K562 (cell line): ENCODE measurements around the gene BSN. TPM values are rescaled to one million over a fixed set of nuclear protein-coding genes. Genes with fewer than 3 reads are reported as not detected.

Experiments
- ATAC-seq: fragments of 200-7000 bp; cut with Tn5 transposase; 3 replicates; pipeline ENCODE4 v1.9.1; 2020; ENCODE audit warnings: moderate library complexity
- BruUV-seq: library from RNA; stranded (reverse); fragments of 400-500 nt; replicated peaks from 2 replicates; lab custom pipeline; 2021; lab: Mats Ljungman, UMichigan
- CTCF ChIA-PET: fragments of 300-600 bp; formaldehyde crosslinking; extraction: SDS; loops from one replicate; lab custom pipeline; 2021; ENCODE audit warnings: low intra/inter-chr PET ratio; lab: Yijun Ruan, JAX
- POLR2A ChIA-PET: fragments of 300-600, 350-650 bp; sonication (Branson Sonifier 250); formaldehyde crosslinking; extraction: SDS; loops from one replicate; lab custom pipeline; 2021; ENCODE audit warnings: antibody characterized with exemption, inconsistent platforms; lab: Yijun Ruan, JAX
- DNase-seq, 4 experiments: peaks; one replicate each; pipeline versions ENCODE4 v3.0.0 to v3.0.0-alpha.2; 2011 to 2018; ENCODE audit warnings: low spot score in 3 of 4, mixed read lengths in 3 of 4; ENCODE audit errors: extremely low read depth in 1 of 4
- FAIRE-seq: peaks from 2 replicates; lab custom pipeline; 2011; peaks lifted over from hg19 to GRCh38; lab: Jason Lieb, UNC
- H2AFZ ChIP-seq: 2 replicates; pipeline ENCODE4 v1.6.0; 2011; ENCODE audit warnings: low read depth, low read length, control low read depth, inconsistent platforms
- H3K27ac ChIP-seq: fragments of 200-600 bp; 3 replicates; pipeline ENCODE4 v1.8.0; 2011; ENCODE audit warnings: low read depth, mild to moderate bottlenecking, control low read depth, inconsistent platforms, low read length, moderate library complexity, mixed read lengths; ENCODE audit errors: extremely low read depth
- H3K27me3 ChIP-seq, 2 experiments: fragments of 300-600 bp in 1 of 2; 2 replicates in 1 of 2; 3 replicates in 1 of 2; pipeline versions ENCODE4 v1.6.0 to v1.8.0; 2011; ENCODE audit warnings: inconsistent platforms in 2 of 2, low read length in 2 of 2, mild to moderate bottlenecking in 1 of 2, mixed read lengths in 1 of 2, moderate library complexity in 1 of 2; ENCODE audit not compliant: control insufficient read depth in 2 of 2, insufficient read depth in 2 of 2
- H3K36me3 ChIP-seq: fragments of 300-600 bp; 3 replicates; pipeline ENCODE4 v1.8.0; 2011; ENCODE audit warnings: mild to moderate bottlenecking, low read length, inconsistent platforms; ENCODE audit not compliant: control insufficient read depth, insufficient read depth
- H3K4me1 ChIP-seq, 2 experiments: fragments of 200-600 bp in 1 of 2; replicated peaks in 1 of 2; 2 replicates in 1 of 2; 3 replicates in 1 of 2; pipeline versions ENCODE4 v1.5.1 to v1.8.0; 2011; ENCODE audit warnings: inconsistent platforms in 2 of 2, low read length in 2 of 2, mild to moderate bottlenecking in 1 of 2, mixed read lengths in 1 of 2, moderate library complexity in 1 of 2; ENCODE audit not compliant: control insufficient read depth in 2 of 2, insufficient read depth in 2 of 2
- H3K4me2 ChIP-seq: 2 replicates; pipeline ENCODE4 v1.6.1; 2011; ENCODE audit warnings: low read length, control low read depth, inconsistent platforms, mixed read lengths; ENCODE audit not compliant: insufficient read depth
- H3K4me3 ChIP-seq: fragments of 200-600 bp; sonication (generic), shearing (Covaris generic); 2 replicates; pipeline ENCODE4 v1.5.1; 2016; ENCODE audit warnings: control low read depth, inconsistent platforms
- H3K79me2 ChIP-seq: fragments of 200-600 bp; 3 replicates; pipeline ENCODE4 v1.8.0; 2011; ENCODE audit warnings: low read length, inconsistent platforms; ENCODE audit not compliant: control insufficient read depth, insufficient read depth
- H3K9ac ChIP-seq, 2 experiments: 2 replicates each; pipeline versions ENCODE4 v1.6.0 to v1.6.1; 2011; ENCODE audit warnings: low read depth in 2 of 2, low read length in 2 of 2, control low read depth in 1 of 2, inconsistent platforms in 1 of 2, mild to moderate bottlenecking in 1 of 2, mixed read lengths in 1 of 2; ENCODE audit not compliant: insufficient read depth in 1 of 2
- H3K9me1 ChIP-seq: one replicate; pipeline ENCODE4 v1.6.0; 2011; ENCODE audit warnings: inconsistent platforms, mild to moderate bottlenecking, low read length, moderate library complexity; ENCODE audit not compliant: control insufficient read depth, insufficient read depth
- H3K9me3 ChIP-seq: replicated peaks from 2 replicates; pipeline ENCODE4 v1.5.1; 2011; ENCODE audit warnings: low read depth, low read length, inconsistent platforms; ENCODE audit not compliant: control insufficient read depth, insufficient read depth
- H4K20me1 ChIP-seq: replicated peaks from 2 replicates; pipeline ENCODE4 v1.6.1; 2011; ENCODE audit warnings: low read length, inconsistent platforms, mixed read lengths; ENCODE audit not compliant: control insufficient read depth, insufficient read depth
- EP300 ChIP-seq: IDR thresholded peaks from 2 replicates; pipeline ENCODE4 v1.6.1; 2012; ENCODE audit warnings: low read length, improper control_type of control experiment
- ETV5 ChIP-seq: sonication (generic); formaldehyde crosslinking; IDR thresholded peaks from 2 replicates; pipeline ENCODE4 v1.4.0; 2020; ENCODE audit warnings: low read depth, mild to moderate bottlenecking, missing genetic modification reagents
- FOXP1 ChIP-seq: sonication (generic); formaldehyde crosslinking; IDR thresholded peaks from 2 replicates; pipeline ENCODE4 v1.8.0; 2022; ENCODE audit warnings: mild to moderate bottlenecking, missing genetic modification reagents
- NFIX ChIP-seq: fragments of 250-450 bp; sonication (Bioruptor Pico); IDR thresholded peaks from 2 replicates; pipeline ENCODE4 v1.4.0; 2020; ENCODE audit warnings: low read depth, mild to moderate bottlenecking, moderate library complexity
- POLR2AphosphoS2 ChIP-seq: IDR thresholded peaks from 2 replicates; pipeline ENCODE4 v1.6.1; 2012; ENCODE audit warnings: low read length, improper control_type of control experiment
- POLR2G ChIP-seq: fragments of 200-400 bp; formaldehyde crosslinking; IDR thresholded peaks from 2 replicates; pipeline ENCODE4 v1.6.1; 2017; ENCODE audit warnings: low read depth, mild to moderate bottlenecking, antibody characterized with exemption, low read length, moderate library complexity
- RBM14 ChIP-seq: fragments of 200-400 bp; formaldehyde crosslinking; IDR thresholded peaks from 2 replicates; pipeline ENCODE4 v1.6.1; 2018; ENCODE audit warnings: low read depth, mild to moderate bottlenecking, low read length, moderate library complexity, borderline replicate concordance; ENCODE audit not compliant: insufficient read depth
- SAFB2 ChIP-seq: fragments of 200-400 bp; formaldehyde crosslinking; IDR thresholded peaks from 2 replicates; pipeline ENCODE4 v1.6.1; 2018; ENCODE audit warnings: borderline replicate concordance, low read length, low read depth, moderate library complexity; ENCODE audit not compliant: severe bottlenecking
- ZNF75A ChIP-seq: fragments of 450-650 bp; formaldehyde crosslinking; IDR thresholded peaks from 2 replicates; pipeline ENCODE4 v1.4.0; 2020; ENCODE audit warnings: mild to moderate bottlenecking
- WGBS: fragments of 100-300 bp; shearing (Covaris generic); methylation state at CpG from one replicate; pipeline ENCODE4 v1.1.6; 2016; ENCODE audit warnings: low coverage, mixed read lengths; ENCODE audit not compliant: insufficient coverage; ENCODE audit errors: missing lambda C conversion rate; 5-methylcytosine and 5-hydroxymethylcytosine counted together
- in situ Hi-C: fragments of 300-500 bp; cut with MboI; formaldehyde crosslinking; loops from 4 replicates; pipeline ENCODE4 v1.15.0; 2018; ENCODE audit warnings: inconsistent platforms, mixed read lengths
- intact Hi-C: fragments of 100-400 bp; cut with micrococcal nuclease; formaldehyde crosslinking; loops from 2 replicates; pipeline ENCODE4 v1.14.2; 2022
- polyA plus RNA-seq, 8 experiments: library from polyadenylated mRNA; depleted of rRNA in 4 of 8; stranded (reverse) in 5 of 8; unstranded in 3 of 8; fragments of >200 nt; fragmentation: Nextera tagmentation in 2 of 8; fragmentation: Illumina TruSeq in 1 of 8; extraction: Ambion mirVana in 2 of 8; extraction: Trizol in 1 of 8; gene quantifications; 2 replicates each; pipeline versions ENCODE4 v1.2.1 to v1.2.3, GENCODE V29; 2011 to 2014; ENCODE audit warnings: inconsistent platforms in 1 of 8, missing spikeins in 1 of 8
- total RNA-seq, 7 experiments: library from RNA; depleted of rRNA in 6 of 7; stranded (reverse); fragments of >200 nt in 6 of 7; fragmentation: Illumina TruSeq in 2 of 7; extraction: Trizol in 2 of 7; gene quantifications; 2 replicates each; pipeline versions ENCODE4 v1.2.1 to v1.2.3, GENCODE V29; 2011 to 2021; ENCODE audit warnings: low replicate concordance in 1 of 7
- TF ChIP-seq, protein P1 (sequence below): fragments of 250-450 bp; sonication (Bioruptor Pico); IDR thresholded peaks from 2 replicates; pipeline ENCODE4 v1.4.0; 2020; ENCODE audit warnings: mild to moderate bottlenecking, moderate library complexity, borderline replicate concordance
- TF ChIP-seq, protein P2 (sequence below): fragments of 250-450 bp; sonication (Bioruptor Pico); IDR thresholded peaks from 2 replicates; pipeline ENCODE4 v1.4.0; 2020

BSN gene
- total and polyA plus RNA-seq, 9 of the 15 experiments (the other 6 are each of a cell fraction or from before 2014, with no cell fraction given), result 0.03 to 1.5 (median 0.29) TPM

DNA sequence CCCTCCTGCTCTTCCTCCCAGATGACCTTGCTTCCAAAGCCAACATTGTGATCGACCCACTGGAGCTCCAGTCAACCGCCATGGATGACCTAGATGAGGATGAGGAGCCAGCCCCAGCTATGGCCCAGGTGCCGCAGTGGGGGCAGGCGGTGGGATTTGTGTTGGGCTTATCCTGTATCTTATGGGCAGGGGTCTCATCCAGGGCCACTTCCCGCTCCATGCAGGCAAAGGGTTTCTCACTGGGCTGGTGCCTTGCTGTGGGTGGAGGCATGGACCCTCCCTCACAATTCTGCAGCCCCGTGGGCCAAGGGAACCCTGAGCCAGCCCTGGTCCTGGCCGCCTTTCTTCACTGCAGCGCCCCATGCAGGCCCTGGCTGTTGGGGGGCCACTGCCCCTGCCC is 150.4 kb downstream of the BSN start:
- Histone ChIP-seq H3K9ac (no peak overlapping the region), H2AFZ (no peak overlapping the region), H4K20me1 (no peaks in the 10 kb centered on the region), H3K27me3 (no peaks in the 10 kb centered on the region), H3K4me1 (peaks cover 0 to 6% of the 10 kb centered on the region in 2 experiments; a peak in 2 of 5 replicates), H3K79me2 (no peaks in the 10 kb centered on the region), H3K36me3 (peaks cover 74% of the 10 kb centered on the region; the same call in 2 of the 3 replicates), H3K4me2 (no peak overlapping the region), H3K4me3 (no peak overlapping the region), H3K9me1 (no peaks in the 10 kb centered on the region), H3K9me3 (no peaks in the 10 kb centered on the region), H3K27ac (no peak overlapping the region)
- no peak for DNase-seq
- ATAC-seq, result no peak
- no peak for FAIRE-seq
- CTCF ChIA-PET, result interaction anchor here (0.5 kb wide), 1 partner anchor 253 kb away, joined by 3 read pairs; no protein-coding TSS in a partner anchor
- WGBS, result 100% methylated on average over 2 of the region's 8 CpGs
- peak; percentile 29; the same call in 1 of the 2 replicates for TF ChIP-seq POLR2G
- no peak for TF ChIP-seq EP300
- in situ Hi-C loops, result loop anchor here (5.0 kb wide), 1 partner anchor 138 kb away; no protein-coding TSS in a partner anchor
- intact Hi-C loops, result loop anchor here (5.0 kb wide), 1 partner anchor 203 kb away; no protein-coding TSS in a partner anchor
- POLR2A ChIA-PET, result no interaction called here
- no TSS peak for BruUV-seq

DNA sequence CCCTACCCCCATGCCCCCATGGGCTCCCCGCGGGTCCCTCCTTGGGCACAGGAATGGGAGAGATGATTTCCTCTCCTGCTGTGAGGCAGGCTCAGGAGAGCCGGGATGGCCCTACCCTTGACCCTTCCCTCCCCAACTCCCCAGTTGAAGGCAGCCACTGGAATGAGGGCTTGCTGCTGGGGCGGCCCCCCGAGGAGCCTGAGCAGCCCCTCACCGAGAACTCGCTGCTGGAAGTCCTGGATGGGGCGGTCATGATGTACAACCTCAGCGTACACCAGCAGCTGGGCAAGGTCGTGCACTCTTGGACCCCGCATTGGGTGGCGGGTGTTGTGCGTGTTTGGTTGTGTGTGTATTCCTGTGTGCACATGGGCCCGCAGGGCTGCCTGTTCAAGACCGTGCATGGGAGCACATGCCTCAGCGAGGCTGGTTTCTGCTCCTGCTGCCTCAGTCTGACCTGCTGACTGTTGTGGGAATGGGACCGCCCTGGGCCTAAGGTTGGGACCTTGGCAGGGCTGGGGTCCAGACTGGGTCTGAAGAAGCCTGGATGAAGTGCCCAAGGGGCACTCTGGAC is 151.2 kb downstream of the BSN start:
- no peaks in the 10 kb centered on the region for H4K20me1 ChIP-seq
- H3K36me3 ChIP-seq, result peaks cover 65% of the 10 kb centered on the region; the same call in 2 of the 3 replicates
- DNase-seq (no peak), FAIRE-seq (no peak), ATAC-seq (no peak)
- H3K9me1 ChIP-seq, result no peaks in the 10 kb centered on the region
- in situ Hi-C loops (no loop called here), intact Hi-C loops (no loop called here)
- H2AFZ ChIP-seq, result no peak overlapping the region
- peaks cover 0 to 6% of the 10 kb centered on the region in 2 experiments; a peak in 2 of 5 replicates for H3K4me1 ChIP-seq
- H3K27ac ChIP-seq, result no peak overlapping the region
- ChIA-PET CTCF (no interaction called here), POLR2A (no interaction called here)
- H3K9me3 ChIP-seq, result no peaks in the 10 kb centered on the region
- no peak overlapping the region for H3K4me2 ChIP-seq
- no peak overlapping the region for H3K4me3 ChIP-seq
- H3K9ac ChIP-seq, result no peak overlapping the region
- no TSS peak for BruUV-seq
- H3K79me2 ChIP-seq, result no peaks in the 10 kb centered on the region
- 94% methylated on average over 8 of the region's 17 CpGs for WGBS
- H3K27me3 ChIP-seq, result no peaks in the 10 kb centered on the region
- no peak for TF ChIP-seq POLR2AphosphoS2
- no peak for TF ChIP-seq NFIX
- TF ChIP-seq ETV5 (CRISPR knock-in tag), result no peak
- TF ChIP-seq ZNF75A (CRISPR knock-in tag), result no peak
- TF ChIP-seq, protein P1, sequence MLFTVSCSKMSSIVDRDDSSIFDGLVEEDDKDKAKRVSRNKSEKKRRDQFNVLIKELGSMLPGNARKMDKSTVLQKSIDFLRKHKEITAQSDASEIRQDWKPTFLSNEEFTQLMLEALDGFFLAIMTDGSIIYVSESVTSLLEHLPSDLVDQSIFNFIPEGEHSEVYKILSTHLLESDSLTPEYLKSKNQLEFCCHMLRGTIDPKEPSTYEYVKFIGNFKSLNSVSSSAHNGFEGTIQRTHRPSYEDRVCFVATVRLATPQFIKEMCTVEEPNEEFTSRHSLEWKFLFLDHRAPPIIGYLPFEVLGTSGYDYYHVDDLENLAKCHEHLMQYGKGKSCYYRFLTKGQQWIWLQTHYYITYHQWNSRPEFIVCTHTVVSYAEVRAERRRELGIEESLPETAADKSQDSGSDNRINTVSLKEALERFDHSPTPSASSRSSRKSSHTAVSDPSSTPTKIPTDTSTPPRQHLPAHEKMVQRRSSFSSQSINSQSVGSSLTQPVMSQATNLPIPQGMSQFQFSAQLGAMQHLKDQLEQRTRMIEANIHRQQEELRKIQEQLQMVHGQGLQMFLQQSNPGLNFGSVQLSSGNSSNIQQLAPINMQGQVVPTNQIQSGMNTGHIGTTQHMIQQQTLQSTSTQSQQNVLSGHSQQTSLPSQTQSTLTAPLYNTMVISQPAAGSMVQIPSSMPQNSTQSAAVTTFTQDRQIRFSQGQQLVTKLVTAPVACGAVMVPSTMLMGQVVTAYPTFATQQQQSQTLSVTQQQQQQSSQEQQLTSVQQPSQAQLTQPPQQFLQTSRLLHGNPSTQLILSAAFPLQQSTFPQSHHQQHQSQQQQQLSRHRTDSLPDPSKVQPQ (CRISPR knock-in tag), result no peak
- TF ChIP-seq, protein P2, sequence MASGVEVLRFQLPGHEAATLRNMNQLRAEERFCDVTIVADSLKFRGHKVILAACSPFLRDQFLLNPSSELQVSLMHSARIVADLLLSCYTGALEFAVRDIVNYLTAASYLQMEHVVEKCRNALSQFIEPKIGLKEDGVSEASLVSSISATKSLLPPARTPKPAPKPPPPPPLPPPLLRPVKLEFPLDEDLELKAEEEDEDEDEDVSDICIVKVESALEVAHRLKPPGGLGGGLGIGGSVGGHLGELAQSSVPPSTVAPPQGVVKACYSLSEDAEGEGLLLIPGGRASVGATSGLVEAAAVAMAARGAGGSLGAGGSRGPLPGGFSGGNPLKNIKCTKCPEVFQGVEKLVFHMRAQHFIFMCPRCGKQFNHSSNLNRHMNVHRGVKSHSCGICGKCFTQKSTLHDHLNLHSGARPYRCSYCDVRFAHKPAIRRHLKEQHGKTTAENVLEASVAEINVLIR (CRISPR knock-in tag), result no peak
- no peak for TF ChIP-seq FOXP1 (CRISPR knock-in tag)
- no peak for TF ChIP-seq RBM14
- no peak for TF ChIP-seq SAFB2
